HG02852 (cell line): ENCODE data around the gene CBLB.

ENCODE experiments used
- ATAC-seq: cut with Tn5 transposase; IDR thresholded peaks from one replicate; pipeline ENCODE4 v1.9.1; 2021; ENCODE audit warnings: mild to moderate bottlenecking, moderate library complexity; ENCODE audit not compliant: unreplicated experiment

The CBLB gene

GRCh38 chr3:105649480-105649879, 219.3 kb downstream of the CBLB start:
- ATAC-seq, result no peak

GRCh38 chr3:105647047-105647446, 221.8 kb downstream of the CBLB start:
- no peak for ATAC-seq

- ATAC-seq, result no peak
Observed at GRCh38 chr3:105639131-105639530, 229.7 kb downstream of the CBLB start.

DNA sequence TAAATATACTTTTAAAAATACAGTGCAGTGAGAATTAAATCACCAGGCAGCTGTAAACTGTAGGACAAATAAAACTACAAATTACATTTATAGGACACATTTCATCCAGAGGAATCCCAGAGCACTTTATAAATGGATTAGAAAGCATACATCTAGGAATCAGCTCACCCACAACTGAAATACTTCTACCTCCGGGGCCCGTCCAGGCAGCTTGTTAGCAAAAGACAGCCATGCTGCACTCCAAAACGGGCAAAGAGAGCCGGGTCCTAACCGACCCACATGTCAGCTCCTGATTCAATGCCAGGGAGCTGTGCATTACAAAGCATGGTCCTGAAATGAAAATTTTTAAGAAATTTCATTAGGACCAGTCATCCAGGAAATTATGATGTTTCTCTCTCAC, 234.1 kb downstream of the CBLB start:
- ATAC-seq, result no peak

- no peak for ATAC-seq
Observed at GRCh38 chr3:105629718-105630117, 239.1 kb downstream of the CBLB start.

GRCh38 chr3:105626739-105627138, 242.1 kb downstream of the CBLB start:
- no peak for ATAC-seq

DNA sequence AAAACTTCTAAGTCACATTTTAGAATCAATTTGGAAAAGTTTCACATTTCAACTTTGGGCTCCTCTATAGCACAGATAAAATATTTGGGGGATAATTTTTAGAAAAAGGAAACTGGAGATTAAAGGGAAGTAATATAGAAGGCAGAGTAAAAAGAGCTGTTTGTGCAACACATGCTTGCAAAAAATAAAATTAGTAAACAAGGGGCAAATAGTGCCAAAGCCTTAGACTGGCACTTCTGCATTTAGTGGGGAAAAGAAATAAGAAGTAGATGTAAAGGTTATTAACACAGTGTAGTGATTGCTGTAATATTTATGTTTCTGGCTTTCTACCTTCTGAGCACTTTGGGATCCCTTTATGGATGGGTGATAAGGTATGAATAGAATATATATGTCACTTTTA, 246.6 kb downstream of the CBLB start:
- no peak for ATAC-seq

DNA sequence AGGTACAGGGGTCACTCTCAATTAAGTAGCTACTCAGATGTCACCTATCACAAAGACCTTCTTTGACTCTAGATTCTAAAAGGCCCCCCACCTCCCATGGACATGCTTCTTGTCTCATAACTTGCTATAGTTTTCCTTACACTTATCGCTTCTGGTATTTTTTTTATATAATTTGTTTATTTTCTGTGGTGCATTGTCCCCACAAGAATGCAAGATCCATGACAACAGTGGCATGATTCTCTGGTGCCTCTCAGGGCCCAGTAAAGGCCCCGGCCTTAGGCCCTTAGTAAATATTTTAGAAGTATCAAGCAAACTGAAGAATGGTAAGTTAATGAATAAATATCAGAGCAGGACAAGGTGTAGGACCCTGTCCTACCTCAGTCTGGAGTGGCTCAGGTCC, 248.6 kb downstream of the CBLB start:
- ATAC-seq, result no peak

DNA sequence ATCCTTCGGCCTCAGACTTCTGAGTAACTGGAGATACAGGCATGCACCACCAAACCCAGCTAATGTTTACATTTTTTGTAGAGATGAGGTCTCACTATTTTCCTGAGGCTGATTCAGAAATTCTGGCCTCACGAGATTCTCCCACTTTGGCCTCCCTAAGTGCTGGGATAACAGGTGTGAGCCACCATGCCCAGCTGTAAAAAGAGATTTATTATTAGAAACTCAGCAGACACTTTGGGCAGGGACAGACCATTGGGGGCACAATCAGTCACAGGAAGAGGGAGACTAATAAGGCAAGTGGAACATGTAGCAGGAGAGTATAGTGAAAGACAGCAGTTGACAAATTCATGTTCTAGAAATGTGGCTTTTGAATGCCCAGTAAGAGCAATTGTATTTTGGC, 249.2 kb downstream of the CBLB start:
- ATAC-seq, result no peak

DNA sequence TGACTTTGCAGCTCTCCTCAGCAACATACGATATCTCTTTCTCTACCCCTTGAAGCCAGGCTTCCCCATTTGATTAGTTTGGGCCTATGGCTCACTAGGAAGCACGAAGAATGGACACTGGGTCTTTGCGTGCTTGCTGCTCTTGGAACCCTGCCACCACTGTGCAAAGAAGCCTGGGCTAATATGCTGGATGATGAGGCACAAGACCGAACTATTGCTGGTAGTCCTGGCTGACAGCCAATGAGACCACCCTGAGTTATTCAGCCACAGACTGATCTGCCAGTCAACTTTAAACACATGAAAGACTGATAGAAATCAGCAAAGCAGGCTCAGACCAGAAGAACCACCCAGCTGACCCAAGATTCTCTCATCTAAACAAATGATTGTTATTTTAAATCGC, 250.3 kb downstream of the CBLB start:
- no peak for ATAC-seq

GRCh38 chr3:105616374-105617121, 252.3 kb downstream of the CBLB start:
- ATAC-seq, result no peak

GRCh38 chr3:105615814-105616213, 253.0 kb downstream of the CBLB start:
- ATAC-seq, result no peak

DNA sequence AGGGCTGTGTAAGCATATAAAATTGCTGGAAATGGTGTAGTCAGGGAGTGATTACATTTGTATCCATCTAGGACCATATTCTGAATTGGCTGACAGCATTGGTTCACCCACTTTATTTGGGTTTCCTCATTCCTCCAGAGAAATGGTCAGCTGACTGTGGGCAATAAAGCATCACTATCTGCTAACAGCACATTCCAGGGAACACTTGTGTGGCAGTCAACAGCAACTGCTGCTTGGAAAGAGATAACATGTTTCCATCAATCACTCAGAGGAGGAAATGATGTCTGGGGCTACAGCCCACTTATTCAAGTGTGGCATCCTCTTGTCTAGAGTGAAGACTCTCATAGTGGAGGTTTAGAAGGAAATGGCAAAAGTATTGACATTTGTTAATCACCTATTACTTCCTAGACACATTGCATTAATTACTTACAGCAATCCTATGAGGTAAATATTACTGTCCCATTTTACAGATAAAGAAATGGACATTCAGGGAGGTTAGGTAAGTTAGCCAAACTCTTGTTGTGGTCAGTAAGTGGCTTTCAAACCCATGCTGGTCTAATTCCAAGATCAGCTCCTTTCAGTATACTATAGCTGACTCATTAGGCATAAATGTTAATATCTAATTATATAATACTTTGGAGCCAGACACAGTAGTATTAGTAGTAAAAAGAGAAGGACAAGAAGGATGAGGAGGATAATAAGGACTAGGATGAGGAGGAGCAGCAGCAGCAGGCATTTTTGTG, 254.4 kb downstream of the CBLB start:
- ATAC-seq, result no peak

DNA sequence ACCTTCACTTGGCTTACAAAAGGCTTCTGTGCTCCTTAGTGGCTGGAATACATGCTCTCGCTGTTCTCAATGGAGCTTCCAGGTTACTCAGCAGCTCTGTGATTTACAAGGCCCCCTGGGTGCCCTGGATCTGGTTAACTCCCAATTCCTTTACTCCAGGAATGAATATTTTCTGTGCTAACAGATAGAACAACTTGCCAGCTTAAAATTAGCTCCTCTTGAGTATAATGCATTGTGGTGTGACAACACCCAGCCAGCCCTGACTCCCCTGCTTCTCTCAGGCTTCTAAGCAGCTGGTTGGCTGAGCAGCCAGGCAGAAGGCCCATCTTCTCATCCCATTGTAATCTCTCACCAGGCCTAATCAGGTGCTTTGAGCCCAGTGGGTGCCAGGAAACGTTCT, 255.7 kb downstream of the CBLB start:
- no peak for ATAC-seq

DNA sequence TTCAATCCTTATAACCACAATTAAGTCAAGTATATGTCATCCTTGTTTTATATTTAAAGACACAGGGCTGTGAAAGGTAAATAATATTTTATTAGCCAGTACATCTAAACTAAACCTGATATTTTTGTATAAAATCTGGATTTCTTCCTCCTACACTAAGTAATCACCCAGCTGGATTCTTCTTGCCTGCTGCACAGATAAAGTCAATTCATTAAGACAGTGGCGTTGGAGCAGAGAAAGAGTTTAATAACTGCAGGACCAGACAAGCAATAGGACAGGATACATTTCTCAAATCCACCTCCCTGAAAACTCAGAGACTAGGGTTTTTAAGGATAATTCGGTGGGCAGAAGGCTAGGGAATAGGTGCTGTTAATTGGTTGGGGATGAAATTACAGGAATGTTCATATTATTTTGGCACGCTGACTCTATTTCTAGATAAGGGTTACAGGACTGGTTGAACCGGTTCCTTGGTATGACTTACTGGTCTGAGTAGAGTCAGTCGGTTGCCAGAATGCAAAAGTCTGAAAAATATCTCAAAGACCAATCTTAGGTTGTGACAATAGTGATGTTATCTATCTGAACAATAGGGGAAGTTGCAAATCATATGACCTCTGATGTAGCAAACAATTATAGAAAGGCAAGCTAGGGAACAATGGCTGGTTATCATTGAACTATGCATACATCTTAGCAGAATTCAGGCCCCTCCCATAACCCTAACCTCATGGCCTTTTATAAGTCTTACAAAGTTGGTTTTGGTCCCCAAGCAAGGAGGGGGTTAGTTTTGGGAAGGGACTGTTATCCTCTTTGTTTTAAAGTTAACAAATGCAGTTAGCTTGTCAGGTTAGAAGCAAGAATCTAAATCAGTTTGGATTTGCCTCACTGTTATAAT, 257.3 kb downstream of the CBLB start:
- no peak for ATAC-seq

DNA sequence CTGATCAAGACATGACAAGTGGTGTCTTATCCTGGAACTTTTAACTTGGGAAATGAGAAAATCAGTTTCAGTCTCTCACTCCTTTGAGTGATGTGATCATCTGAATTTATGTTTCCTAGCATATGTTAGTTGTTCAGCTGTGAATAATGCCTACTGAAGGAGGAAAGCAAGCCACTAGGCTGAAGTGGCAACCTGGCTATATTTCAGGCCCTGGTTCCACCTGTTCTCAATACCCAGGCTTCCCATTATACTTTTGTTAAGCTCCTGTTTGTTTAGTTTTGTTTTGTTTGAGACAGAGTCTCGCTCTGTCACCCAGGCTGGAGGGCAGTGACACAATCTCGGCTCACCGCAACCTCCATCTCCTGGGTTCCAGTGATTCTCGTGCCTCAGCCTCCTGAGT, 258.3 kb downstream of the CBLB start:
- ATAC-seq, result no peak

GRCh38 chr3:105608623-105609022, 260.2 kb downstream of the CBLB start:
- ATAC-seq, result no peak

GRCh38 chr3:105606016-105606415, 262.8 kb downstream of the CBLB start:
- no peak for ATAC-seq
